ENCODE data around the gene CD151. TPM values are rescaled to one million over a fixed set of nuclear protein-coding genes. Genes with fewer than 3 reads are reported as not detected.

CD151 gene

GRCh38 chr11:887589-887988 lies 54.8 kb downstream of the CD151 start:
- H3K4me3 ChIP-seq (ENCODE audit: low read length): no peak overlapping the region
- H2BK5ac ChIP-seq (ENCODE audit: low read length): no peak overlapping the region
- DNase-seq: no peak
- no peak overlapping the region for H2BK15ac ChIP-seq (replicated peaks; ENCODE audit: low read depth)
- H3K18ac ChIP-seq (ENCODE audit: low read length): no peak overlapping the region
- no peak overlapping the region for H2AK5ac ChIP-seq (ENCODE audit: low read length)
- no peak overlapping the region for H3K4me2 ChIP-seq (ENCODE audit: low read length)
- no peak overlapping the region for H2BK120ac ChIP-seq (ENCODE audit: low read depth, low read length)
- no peaks in the 10 kb centered on the region for H3K4me1 ChIP-seq (ENCODE audit: control insufficient read depth, low read depth, low read length)
- no peak overlapping the region for H4K8ac ChIP-seq (ENCODE audit: low read depth, low read length)
- H3K56ac ChIP-seq (ENCODE audit: low read length): no peak overlapping the region
- no peak overlapping the region for H3K4ac ChIP-seq (ENCODE audit: low read depth, low read length)
- H3K27me3 ChIP-seq (ENCODE audit: insufficient read depth, low read length, poor library complexity): no peaks in the 10 kb centered on the region
- H3K23ac ChIP-seq (ENCODE audit: low read length): no peak overlapping the region
- H3K79me1 ChIP-seq (ENCODE audit: low read length): no peaks in the 10 kb centered on the region
- H4K5ac ChIP-seq (ENCODE audit: low read length): no peak overlapping the region
- peaks cover 2% of the 10 kb centered on the region for H3K36me3 ChIP-seq (ENCODE audit: control insufficient read depth, insufficient read depth, low read length)
- no CpG with 5 or more reads among the region's 14 CpGs for WGBS (ENCODE audit: extremely low coverage, insufficient coverage, low lambda C conversion rate)
- no peak overlapping the region for H3K9ac ChIP-seq (ENCODE audit: low read length)
- H3K79me2 ChIP-seq (ENCODE audit: control insufficient read depth, insufficient read depth, low read length): no peaks in the 10 kb centered on the region
- H3K27ac ChIP-seq (ENCODE audit: low read depth, low read length): no peak overlapping the region

Small RNA genes lying within 50 kb of the gene (small RNA-seq; reads per million reads assigned to genes)
- gene SNORA52 (ENCODE audit: insufficient read depth): not detected

Measured in mesendoderm (in vitro differentiated cells).